ENCODE results near the gene ARID1B.

Gene ARID1B

GRCh38 chr6:157244175-157244574 is 467.0 kb downstream of the ARID1B start:
- H3K4me3 Mint-ChIP-seq, result no peak overlapping the region
- peaks cover 17% of the 10 kb centered on the region for H3K9me3 Mint-ChIP-seq
- intact Hi-C loops (cut with micrococcal nuclease), result no loop called here
- no peaks in the 10 kb centered on the region for H3K36me3 Mint-ChIP-seq (ENCODE audit: low read depth)
- peaks cover 9% of the 10 kb centered on the region for H3K4me1 Mint-ChIP-seq (ENCODE audit: low read depth)
- no peak overlapping the region for H3K27ac Mint-ChIP-seq
- peaks cover 33% of the 10 kb centered on the region for H3K27me3 Mint-ChIP-seq

GRCh38 chr6:157244780-157245179 is 467.6 kb downstream of the ARID1B start:
- Mint-ChIP-seq H3K4me1 (ENCODE audit: low read depth) (peaks cover 9% of the 10 kb centered on the region), H3K4me3 (no peak overlapping the region), H3K36me3 (ENCODE audit: low read depth) (no peaks in the 10 kb centered on the region), H3K27me3 (peaks cover 29% of the 10 kb centered on the region), H3K9me3 (peaks cover 17% of the 10 kb centered on the region), H3K27ac (no peak overlapping the region)
- intact Hi-C loops (cut with micrococcal nuclease), result no loop called here

- peaks cover 4% of the 10 kb centered on the region for H3K4me1 Mint-ChIP-seq (ENCODE audit: low read depth)
- H3K27ac Mint-ChIP-seq, result no peak overlapping the region
- H3K36me3 Mint-ChIP-seq (ENCODE audit: low read depth), result no peaks in the 10 kb centered on the region
- H3K27me3 Mint-ChIP-seq, result peaks cover 26% of the 10 kb centered on the region
- H3K9me3 Mint-ChIP-seq, result peaks cover 17% of the 10 kb centered on the region
- intact Hi-C loops (cut with micrococcal nuclease), result no loop called here
- no peak overlapping the region for H3K4me3 Mint-ChIP-seq
Measured at GRCh38 chr6:157245436-157245835, 468.3 kb downstream of the ARID1B start.

GRCh38 chr6:157246048-157246630 is 469.0 kb downstream of the ARID1B start:
- H3K4me3 Mint-ChIP-seq, result no peak overlapping the region
- peaks cover 24% of the 10 kb centered on the region for H3K27me3 Mint-ChIP-seq
- H3K36me3 Mint-ChIP-seq (ENCODE audit: low read depth), result no peaks in the 10 kb centered on the region
- H3K4me1 Mint-ChIP-seq (ENCODE audit: low read depth), result no peaks in the 10 kb centered on the region
- H3K27ac Mint-ChIP-seq, result no peak overlapping the region
- peaks cover 17% of the 10 kb centered on the region for H3K9me3 Mint-ChIP-seq
- intact Hi-C loops (cut with micrococcal nuclease), result no loop called here

DNA sequence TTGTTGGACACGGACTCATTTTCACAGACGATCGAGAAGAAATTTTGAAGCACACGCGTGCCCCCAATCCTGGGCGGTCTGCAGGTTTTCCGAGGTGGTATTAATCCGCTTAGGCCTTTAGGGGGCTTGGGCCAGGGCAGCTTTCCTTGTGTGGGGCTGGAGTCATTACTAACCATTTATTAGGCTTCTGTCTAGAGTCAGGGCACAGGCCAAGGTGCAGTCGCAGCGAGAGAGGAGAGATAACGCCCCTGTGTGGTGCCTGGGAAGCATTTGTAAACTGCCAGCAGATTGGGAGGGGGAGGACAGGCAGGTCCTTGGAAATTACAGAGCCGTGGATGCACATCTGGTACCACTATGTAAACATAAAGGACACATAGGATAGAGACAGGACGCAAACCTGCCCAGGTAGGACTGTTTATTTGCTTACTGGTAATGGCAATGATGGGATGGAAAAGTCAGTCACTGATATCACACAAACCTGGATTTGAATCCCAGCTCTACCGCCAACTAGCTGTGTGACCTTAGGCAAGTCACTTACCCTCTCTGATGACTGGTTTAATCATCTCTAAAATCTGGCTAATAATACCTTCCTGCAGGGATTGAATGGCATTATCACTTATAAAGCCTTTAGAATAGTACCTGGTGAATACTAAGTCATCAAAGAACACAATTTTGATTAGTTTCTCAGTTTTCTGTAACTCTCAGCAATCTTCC is 469.8 kb downstream of the ARID1B start:
- Mint-ChIP-seq H3K4me1 (ENCODE audit: low read depth) (no peaks in the 10 kb centered on the region), H3K4me3 (no peak overlapping the region), H3K27ac (no peak overlapping the region), H3K36me3 (ENCODE audit: low read depth) (no peaks in the 10 kb centered on the region), H3K9me3 (peaks cover 17% of the 10 kb centered on the region), H3K27me3 (peaks cover 21% of the 10 kb centered on the region)
- intact Hi-C loops (cut with micrococcal nuclease), result no loop called here

DNA sequence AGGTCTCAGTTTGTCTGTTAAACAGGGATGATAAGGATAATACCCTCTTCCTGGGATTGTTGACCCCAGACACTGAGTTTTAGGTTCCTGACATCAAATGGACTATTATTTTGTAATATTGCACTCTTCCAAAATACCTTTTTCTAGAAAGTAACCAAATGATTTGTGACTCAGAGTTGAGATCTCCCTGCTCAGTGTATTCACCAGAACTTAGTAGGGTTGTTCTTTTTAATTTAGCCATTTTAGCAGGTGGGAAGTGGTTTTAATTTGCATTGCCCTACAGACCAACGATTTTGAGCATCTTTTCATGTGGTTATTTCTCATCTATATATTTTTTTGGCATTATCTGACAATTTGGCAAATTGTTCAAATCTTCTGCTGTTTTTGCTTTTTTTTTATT is 471.1 kb downstream of the ARID1B start:
- H3K36me3 Mint-ChIP-seq (ENCODE audit: low read depth), result no peaks in the 10 kb centered on the region
- no peaks in the 10 kb centered on the region for H3K4me1 Mint-ChIP-seq (ENCODE audit: low read depth)
- H3K27ac Mint-ChIP-seq, result no peak overlapping the region
- H3K9me3 Mint-ChIP-seq, result peaks cover 17% of the 10 kb centered on the region
- H3K27me3 Mint-ChIP-seq, result peaks cover 20% of the 10 kb centered on the region
- intact Hi-C loops (cut with micrococcal nuclease), result no loop called here
- H3K4me3 Mint-ChIP-seq, result no peak overlapping the region

DNA sequence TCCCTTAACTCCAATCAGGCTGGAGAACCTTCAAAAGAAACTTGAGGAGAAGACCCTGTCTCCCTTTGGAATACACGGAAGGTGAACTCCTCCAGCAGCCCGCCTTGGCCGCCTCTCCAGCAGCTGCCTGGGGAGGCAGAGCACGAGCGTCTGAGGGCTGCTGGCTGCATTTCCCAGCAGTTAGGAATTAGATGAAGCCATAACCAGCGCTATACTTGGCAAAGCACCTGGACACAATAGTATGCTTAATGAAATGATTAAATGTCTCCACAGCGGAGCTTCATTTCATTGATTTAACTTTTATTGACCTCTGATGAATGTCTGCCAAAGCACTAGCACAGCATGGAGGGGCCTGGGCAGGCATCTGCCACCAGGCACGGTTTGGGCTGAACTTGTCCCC is 472.6 kb downstream of the ARID1B start:
- no peaks in the 10 kb centered on the region for H3K36me3 Mint-ChIP-seq (ENCODE audit: low read depth)
- H3K4me3 Mint-ChIP-seq, result no peak overlapping the region
- H3K27me3 Mint-ChIP-seq, result peaks cover 13% of the 10 kb centered on the region
- intact Hi-C loops (cut with micrococcal nuclease), result no loop called here
- H3K9me3 Mint-ChIP-seq, result peaks cover 11% of the 10 kb centered on the region
- H3K4me1 Mint-ChIP-seq (ENCODE audit: low read depth), result no peaks in the 10 kb centered on the region
- no peak overlapping the region for H3K27ac Mint-ChIP-seq

DNA sequence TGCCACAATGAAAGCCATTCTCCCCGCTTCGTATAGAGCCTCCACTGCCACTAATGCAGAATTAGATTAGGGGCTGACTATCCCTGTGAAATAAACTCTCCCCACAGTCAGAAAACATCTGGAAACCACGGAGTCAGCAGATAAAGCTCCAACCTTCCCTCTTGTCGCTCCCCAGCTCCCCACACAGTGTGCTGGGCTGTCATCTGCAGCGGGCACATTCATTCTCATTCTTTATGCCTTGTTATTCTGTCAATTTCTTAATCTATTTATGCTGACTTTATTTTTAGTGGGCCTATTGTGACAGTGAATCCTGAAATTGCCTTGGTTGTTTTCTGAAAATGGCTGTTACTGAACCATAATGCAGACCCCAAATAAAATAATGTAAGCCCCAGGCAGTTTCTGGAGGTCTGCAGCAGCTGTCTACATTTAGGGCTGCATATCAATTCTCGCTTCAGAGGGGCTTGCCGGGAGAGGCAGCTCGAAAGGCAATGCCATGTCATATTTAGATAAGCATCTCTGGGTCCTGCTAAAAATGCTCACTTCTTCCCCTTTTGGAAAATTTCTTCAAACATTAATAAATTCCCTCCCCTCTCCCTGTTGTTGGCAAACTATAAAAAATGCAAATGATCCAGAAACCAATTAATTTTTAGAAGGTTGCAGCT is 474.5 kb downstream of the ARID1B start:
- Mint-ChIP-seq H3K9me3 (peaks cover 11% of the 10 kb centered on the region), H3K36me3 (ENCODE audit: low read depth) (no peaks in the 10 kb centered on the region), H3K27me3 (peaks cover 14% of the 10 kb centered on the region), H3K4me3 (no peak overlapping the region), H3K27ac (no peak overlapping the region), H3K4me1 (ENCODE audit: low read depth) (no peaks in the 10 kb centered on the region)
- intact Hi-C loops (cut with micrococcal nuclease), result no loop called here

DNA sequence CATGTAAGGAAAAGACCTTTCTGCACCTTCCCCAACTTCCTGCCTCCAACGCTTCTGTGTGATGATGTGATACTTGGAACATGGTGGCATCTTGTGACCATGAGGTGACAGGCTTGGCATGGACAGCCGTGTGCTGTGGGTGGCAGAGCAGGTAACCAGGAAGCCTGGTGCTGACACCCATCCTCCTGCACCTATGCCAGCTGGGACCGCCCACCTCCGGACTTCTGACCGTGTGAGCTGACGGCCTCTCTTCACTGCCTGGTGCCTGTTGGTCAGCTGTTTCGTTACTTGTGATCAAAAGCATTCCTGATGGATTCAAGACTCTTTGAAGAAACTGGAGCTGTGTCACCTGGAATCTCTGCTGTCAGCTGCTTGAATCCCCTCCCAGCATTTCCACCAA is 475.8 kb downstream of the ARID1B start:
- Mint-ChIP-seq H3K27ac (no peak overlapping the region), H3K9me3 (peaks cover 10% of the 10 kb centered on the region), H3K4me3 (no peak overlapping the region), H3K4me1 (ENCODE audit: low read depth) (no peaks in the 10 kb centered on the region), H3K27me3 (peaks cover 14% of the 10 kb centered on the region), H3K36me3 (ENCODE audit: low read depth) (no peaks in the 10 kb centered on the region)
- intact Hi-C loops (cut with micrococcal nuclease), result no loop called here

GRCh38 chr6:157253699-157254098 is 476.5 kb downstream of the ARID1B start:
- Mint-ChIP-seq H3K9me3 (peaks cover 3% of the 10 kb centered on the region), H3K27ac (no peak overlapping the region), H3K4me1 (ENCODE audit: low read depth) (no peaks in the 10 kb centered on the region), H3K4me3 (no peak overlapping the region), H3K36me3 (ENCODE audit: low read depth) (no peaks in the 10 kb centered on the region), H3K27me3 (peaks cover 13% of the 10 kb centered on the region)
- intact Hi-C loops (cut with micrococcal nuclease), result no loop called here

DNA sequence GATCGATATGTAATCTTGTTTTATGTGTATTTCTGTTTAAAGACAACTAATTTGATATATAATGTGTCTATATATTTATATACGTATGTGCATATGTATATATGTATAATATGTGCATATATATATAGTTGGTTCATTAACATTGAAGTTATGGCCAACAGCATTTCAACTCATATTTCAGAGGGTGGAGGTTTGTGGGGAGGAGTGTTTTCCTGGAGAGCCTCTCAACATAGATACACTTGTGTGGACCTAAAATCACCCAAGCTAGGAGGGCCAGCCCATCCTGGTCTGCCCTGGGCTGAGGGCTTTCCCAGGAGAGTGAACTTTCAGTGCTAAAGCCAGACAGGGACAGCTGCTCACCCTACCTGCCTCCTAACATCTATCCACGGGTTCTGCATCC is 477.4 kb downstream of the ARID1B start:
- H3K4me1 Mint-ChIP-seq (ENCODE audit: low read depth), result no peaks in the 10 kb centered on the region
- no peak overlapping the region for H3K4me3 Mint-ChIP-seq
- no peaks in the 10 kb centered on the region for H3K9me3 Mint-ChIP-seq
- peaks cover 10% of the 10 kb centered on the region for H3K27me3 Mint-ChIP-seq
- intact Hi-C loops (cut with micrococcal nuclease), result no loop called here
- no peaks in the 10 kb centered on the region for H3K36me3 Mint-ChIP-seq (ENCODE audit: low read depth)
- H3K27ac Mint-ChIP-seq, result no peak overlapping the region

DNA sequence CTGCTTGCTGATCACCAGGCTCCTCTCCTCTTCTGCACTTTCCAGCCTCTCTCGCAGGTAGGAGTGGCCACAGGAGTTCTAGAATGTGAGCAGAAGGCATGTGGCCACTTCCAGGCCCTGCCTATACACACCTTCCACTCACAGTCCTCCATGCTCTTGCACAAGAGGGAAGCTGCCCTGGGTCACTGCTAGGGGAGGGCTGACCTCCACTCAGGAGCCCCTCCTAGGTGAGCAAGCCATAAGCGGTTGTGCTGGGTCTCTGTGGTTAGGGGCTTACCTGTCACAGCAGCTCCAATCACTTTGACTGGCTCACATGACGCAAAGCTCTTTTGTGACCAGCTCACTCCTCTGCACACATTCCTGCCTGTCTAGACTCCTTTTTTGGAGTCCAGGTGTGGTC is 477.9 kb downstream of the ARID1B start:
- no peak overlapping the region for H3K4me3 Mint-ChIP-seq
- H3K27ac Mint-ChIP-seq, result no peak overlapping the region
- H3K36me3 Mint-ChIP-seq (ENCODE audit: low read depth), result no peaks in the 10 kb centered on the region
- no peaks in the 10 kb centered on the region for H3K9me3 Mint-ChIP-seq
- intact Hi-C loops (cut with micrococcal nuclease), result no loop called here
- H3K27me3 Mint-ChIP-seq, result peaks cover 9% of the 10 kb centered on the region
- H3K4me1 Mint-ChIP-seq (ENCODE audit: low read depth), result no peaks in the 10 kb centered on the region

- Mint-ChIP-seq H3K27ac (no peak overlapping the region), H3K27me3 (peaks cover 5% of the 10 kb centered on the region), H3K4me1 (ENCODE audit: low read depth) (no peaks in the 10 kb centered on the region), H3K36me3 (ENCODE audit: low read depth) (no peaks in the 10 kb centered on the region), H3K9me3 (no peaks in the 10 kb centered on the region), H3K4me3 (no peak overlapping the region)
- intact Hi-C loops (cut with micrococcal nuclease), result no loop called here
Measured at GRCh38 chr6:157258878-157259277, 481.7 kb downstream of the ARID1B start.

GRCh38 chr6:157259443-157259842 is 482.3 kb downstream of the ARID1B start:
- Mint-ChIP-seq H3K27me3 (peaks cover 5% of the 10 kb centered on the region), H3K4me3 (no peak overlapping the region), H3K4me1 (ENCODE audit: low read depth) (no peaks in the 10 kb centered on the region), H3K9me3 (no peaks in the 10 kb centered on the region), H3K36me3 (ENCODE audit: low read depth) (no peaks in the 10 kb centered on the region), H3K27ac (no peak overlapping the region)
- intact Hi-C loops (cut with micrococcal nuclease), result no loop called here
